AG04449 (cell line): ENCODE results near the gene RNF115.
"Not testable (repeated sequence)": the region's sequence is repeated elsewhere in the genome, so short reads cannot be mapped to it uniquely, and the experiment has no call there.

Experiments used
- CTCF ChIA-PET: fragments of 350-600 bp; formaldehyde crosslinking; extraction: SDS; loops from one replicate; lab custom pipeline; 2021; ENCODE audit warnings: antibody characterized with exemption; lab: Yijun Ruan, JAX
- POLR2A ChIA-PET: fragments of 400-600, 350-600 bp; formaldehyde crosslinking; extraction: SDS; loops from one replicate; lab custom pipeline; 2020; ENCODE audit warnings: antibody characterized with exemption, inconsistent platforms; lab: Yijun Ruan, JAX
- DNase-seq: peaks from one replicate; pipeline ENCODE4 v3.0.0-alpha.2; 2010; ENCODE audit warnings: low read depth, low spot score
- H3K4me3 ChIP-seq: 2 replicates; pipeline ENCODE4 v1.5.1; 2011; ENCODE audit warnings: low read depth, mild to moderate bottlenecking, control low read depth, low read length
- TF ChIP-seq, protein P1 (sequence below): IDR thresholded peaks from one replicate; pipeline ENCODE4 v1.5.1; 2011; ENCODE audit warnings: mild to moderate bottlenecking, moderate library complexity, low read length, control low read depth, inconsistent platforms; ENCODE audit not compliant: insufficient read depth; ENCODE audit errors: missing control alignments

RNF115 gene

DNA sequence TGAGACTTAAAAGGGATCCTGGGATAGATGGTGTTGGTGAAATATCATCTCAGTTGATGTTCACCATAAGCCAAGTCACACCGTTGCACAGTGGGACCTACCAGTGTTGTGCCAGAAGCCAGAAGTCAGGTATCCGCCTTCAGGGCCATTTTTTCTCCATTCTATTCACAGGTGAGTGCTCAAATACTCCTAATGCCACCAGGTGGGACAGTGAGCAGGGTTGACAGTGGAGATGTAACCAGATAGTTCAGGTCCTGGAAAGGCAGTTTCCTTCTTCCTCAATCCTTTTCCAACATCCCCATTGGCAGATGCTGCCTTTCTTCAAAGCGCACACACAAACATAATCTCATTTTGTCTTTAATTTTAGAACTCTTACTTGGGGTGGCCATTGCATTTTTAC, 93.0 kb downstream of the RNF115 start:
- CTCF ChIA-PET, result interaction anchor here (3.0 kb wide), 1 partner anchor 10 kb away, joined by 25 read pairs; no protein-coding TSS in a partner anchor
- TF ChIP-seq, protein P1, sequence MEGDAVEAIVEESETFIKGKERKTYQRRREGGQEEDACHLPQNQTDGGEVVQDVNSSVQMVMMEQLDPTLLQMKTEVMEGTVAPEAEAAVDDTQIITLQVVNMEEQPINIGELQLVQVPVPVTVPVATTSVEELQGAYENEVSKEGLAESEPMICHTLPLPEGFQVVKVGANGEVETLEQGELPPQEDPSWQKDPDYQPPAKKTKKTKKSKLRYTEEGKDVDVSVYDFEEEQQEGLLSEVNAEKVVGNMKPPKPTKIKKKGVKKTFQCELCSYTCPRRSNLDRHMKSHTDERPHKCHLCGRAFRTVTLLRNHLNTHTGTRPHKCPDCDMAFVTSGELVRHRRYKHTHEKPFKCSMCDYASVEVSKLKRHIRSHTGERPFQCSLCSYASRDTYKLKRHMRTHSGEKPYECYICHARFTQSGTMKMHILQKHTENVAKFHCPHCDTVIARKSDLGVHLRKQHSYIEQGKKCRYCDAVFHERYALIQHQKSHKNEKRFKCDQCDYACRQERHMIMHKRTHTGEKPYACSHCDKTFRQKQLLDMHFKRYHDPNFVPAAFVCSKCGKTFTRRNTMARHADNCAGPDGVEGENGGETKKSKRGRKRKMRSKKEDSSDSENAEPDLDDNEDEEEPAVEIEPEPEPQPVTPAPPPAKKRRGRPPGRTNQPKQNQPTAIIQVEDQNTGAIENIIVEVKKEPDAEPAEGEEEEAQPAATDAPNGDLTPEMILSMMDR, result no peak
- POLR2A ChIA-PET, result no interaction called here
- H3K4me3 ChIP-seq, result no peak overlapping the region
- no peak for DNase-seq

DNA sequence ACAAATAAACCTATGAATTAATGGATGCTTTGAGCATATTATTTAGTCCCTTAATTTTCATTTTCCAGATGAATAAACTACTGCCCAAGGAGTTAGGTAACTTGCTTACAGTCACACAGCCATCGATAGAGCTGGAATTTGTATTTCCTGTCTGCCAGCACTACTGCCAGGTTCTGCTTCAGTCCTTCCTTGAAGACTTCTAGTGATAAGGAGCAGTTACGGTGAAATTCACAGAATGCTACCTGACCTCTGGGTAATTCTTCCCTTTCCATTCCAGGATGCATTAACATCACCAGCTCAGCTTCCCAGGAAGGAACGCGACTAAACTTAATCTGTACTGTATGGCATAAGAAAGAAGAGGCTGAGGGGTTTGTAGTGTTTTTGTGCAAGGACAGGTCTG, 93.4 kb downstream of the RNF115 start:
- CTCF ChIA-PET, result interaction anchor here (3.0 kb wide), 1 partner anchor 10 kb away, joined by 25 read pairs; no protein-coding TSS in a partner anchor
- POLR2A ChIA-PET, result no interaction called here
- TF ChIP-seq, protein P1, result no peak
- DNase-seq, result no peak
- no peak overlapping the region for H3K4me3 ChIP-seq

DNA sequence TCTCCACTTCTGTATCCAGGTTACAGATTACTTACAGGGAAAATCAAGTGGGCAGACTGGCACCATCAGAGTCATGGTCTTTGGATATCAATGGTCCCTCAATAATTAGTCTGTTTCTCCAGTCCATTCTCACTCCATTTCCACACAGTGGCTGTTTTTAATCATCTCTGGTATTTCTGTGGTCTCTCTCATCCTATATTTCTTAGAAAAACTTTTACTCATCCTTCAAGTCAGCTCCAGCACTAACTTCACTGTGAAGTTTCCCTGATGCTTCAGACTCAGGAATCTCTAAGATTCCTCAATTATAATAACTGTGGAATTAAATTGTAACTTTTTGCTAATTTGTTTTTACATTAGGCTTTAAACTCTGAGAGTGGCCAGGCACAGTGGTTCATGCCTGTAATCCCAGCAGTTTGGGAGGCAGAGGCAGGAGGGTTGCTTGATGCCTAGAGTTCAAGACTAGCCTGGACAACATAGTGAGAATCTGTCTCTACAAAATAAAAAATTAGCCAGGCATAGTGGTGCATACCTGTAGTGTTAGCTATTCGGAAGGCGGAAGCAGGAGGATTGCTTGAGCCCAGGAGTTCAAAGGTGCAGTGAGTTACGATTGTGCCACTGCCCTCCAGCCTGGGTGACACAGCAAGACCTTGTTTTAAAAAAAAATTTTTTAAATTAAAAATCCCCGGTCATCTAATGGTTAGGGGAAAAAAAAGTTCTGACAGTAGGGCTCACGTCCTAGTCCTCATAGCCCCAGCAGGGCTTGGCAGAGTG, 94.0 kb downstream of the RNF115 start:
- H3K4me3 ChIP-seq, result no peak overlapping the region
- CTCF ChIA-PET, result interaction anchor here (0.9 to 3.0 kb wide), 2 partner anchors 9 to 15 kb away, joined by 3 to 25 read pairs; no protein-coding TSS in a partner anchor
- TF ChIP-seq, protein P1, result no peak
- POLR2A ChIA-PET, result no interaction called here
- DNase-seq, result no peak

DNA sequence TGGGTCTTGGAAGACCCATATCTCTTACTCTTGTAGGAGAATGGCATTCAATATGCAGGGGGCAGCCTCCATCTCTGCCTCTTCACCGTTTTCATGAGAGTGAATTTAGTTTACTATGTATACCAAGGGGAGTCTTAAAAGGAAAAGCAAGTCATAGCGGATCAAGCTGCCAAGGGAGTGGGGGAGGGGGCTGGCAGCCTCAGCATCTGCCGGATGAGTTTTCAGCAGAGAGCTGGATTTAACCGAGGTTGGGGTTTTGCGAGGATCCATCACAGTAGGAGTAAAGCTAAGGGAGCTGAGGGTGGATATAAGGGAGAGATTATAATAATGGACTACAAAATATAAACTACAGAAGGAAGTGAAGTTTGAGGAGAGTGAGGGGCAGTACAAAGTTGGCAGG, 94.7 kb downstream of the RNF115 start:
- DNase-seq, result no peak
- ChIA-PET POLR2A (no interaction called here), CTCF (interaction anchor here (0.9 to 3.0 kb wide), 2 partner anchors 8 to 14 kb away, joined by 3 to 25 read pairs; no protein-coding TSS in a partner anchor)
- H3K4me3 ChIP-seq, result no peak overlapping the region
- TF ChIP-seq, protein P1, result no peak

DNA sequence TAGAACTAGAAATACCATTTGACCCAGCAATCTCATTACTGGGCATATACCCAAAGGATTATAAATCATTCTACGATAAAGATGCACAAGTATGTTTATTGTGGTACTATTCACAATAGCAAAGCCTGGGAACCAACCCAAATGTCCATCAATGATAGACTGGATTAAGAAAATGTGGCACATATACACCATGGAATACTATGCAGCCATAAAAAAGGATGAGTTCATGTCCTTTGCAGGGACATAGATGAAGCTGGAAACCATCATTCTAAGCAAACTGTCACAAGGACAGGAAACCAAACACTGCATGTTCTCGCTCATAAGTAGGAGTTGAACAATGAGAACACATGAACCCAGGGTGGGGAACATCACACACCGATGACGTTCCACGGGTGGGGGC, 97.7 kb downstream of the RNF115 start:
- DNase-seq, CTCF ChIA-PET, H3K4me3 ChIP-seq, POLR2A ChIA-PET: not testable (repeated sequence)

DNA sequence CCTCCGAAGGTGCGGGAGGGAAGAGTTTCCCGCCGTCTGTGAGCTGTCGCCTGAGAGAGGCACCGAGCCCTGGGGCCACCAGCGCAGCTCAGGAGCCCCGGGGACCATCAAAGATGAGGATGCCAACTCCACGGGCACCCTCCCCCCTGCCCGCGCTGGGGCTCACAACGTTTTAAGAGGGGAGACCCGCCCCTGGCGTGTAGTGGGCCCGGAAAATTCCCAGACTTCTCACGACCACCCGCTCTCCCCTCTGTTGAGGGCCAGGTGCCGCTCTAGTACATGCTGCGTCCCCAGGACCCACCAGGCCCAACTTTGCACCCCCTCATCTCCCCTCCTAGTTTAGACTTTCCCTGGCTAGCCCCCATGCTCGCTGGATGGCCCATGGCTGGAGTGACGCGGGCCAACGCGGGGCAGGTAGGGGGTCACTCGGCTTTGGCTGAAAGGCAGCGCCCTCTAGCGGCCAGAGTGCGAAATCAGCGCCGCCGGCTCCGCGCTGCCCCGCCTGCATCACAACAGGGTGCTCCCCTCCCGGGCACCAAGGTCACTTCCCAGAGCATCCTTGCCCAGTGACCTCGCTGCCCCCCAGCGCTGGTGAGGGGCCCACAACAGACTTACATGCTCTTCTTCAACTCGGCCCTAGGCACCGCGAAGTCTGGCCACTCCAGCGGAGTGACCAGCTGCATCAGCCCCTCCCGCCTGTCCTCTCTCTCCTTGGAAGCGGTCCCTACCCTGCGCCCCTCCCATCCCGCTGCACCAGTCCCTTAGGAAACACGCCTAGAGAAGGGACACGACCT, 102.8 kb downstream of the RNF115 start:
- POLR2A ChIA-PET, result interaction anchor here (0.7 to 1.2 kb wide), 2 partner anchors 13 to 125 kb away, joined by 3 read pairs; partner anchors contain the start of gene NUDT17

More for the DNA sequence above, 102.8 kb downstream of the RNF115 start:
- TF ChIP-seq, protein P1, result peak; percentile 90
- no peak for DNase-seq
- CTCF ChIA-PET, result interaction anchor here (0.7 to 4.8 kb wide), 27 partner anchors 8 to 128 kb away, joined by 3 to 53 read pairs (median 6); partner anchors contain the start of genes NUDT17, PDZK1, POLR3C and RNF115
- H3K4me3 ChIP-seq, result peak overlapping the region; percentile 55
